K562 treated with DMSO at 1 percent for 48 hours (cell line): Measurements from ENCODE around the gene CD38. TPM values are rescaled to one million over a fixed set of nuclear protein-coding genes. Genes with fewer than 3 reads are reported as not detected.

Experiments used
- total RNA-seq: library from RNA; unstranded; fragments of 300-600 nt; gene quantifications from 2 replicates; pipeline ENCODE4 v1.2.3, GENCODE V29; 2022; ENCODE audit warnings: low replicate concordance; ENCODE audit errors: extremely low read depth

The CD38 gene
- total RNA-seq: not detected in 2 replicates

GRCh38 chr4:15778289-15779241, at the start of gene CD38:
TSS of gene CD38 (plus strand) at chr4:15778328. CDS start at chr4:15778415, 87 bp downstream.

Other genes with a start within 250 kb of the CD38 start
- not detected in 2 replicates for gene FBXL5, start 123.0 kb upstream of the CD38 start, total RNA-seq
- gene FAM200B, start 96.5 kb upstream of the CD38 start, total RNA-seq: not detected in 2 replicates
- gene BST1, start 75.3 kb upstream of the CD38 start, total RNA-seq: not detected in 2 replicates
- gene FGFBP1, start 160.4 kb downstream of the CD38 start, total RNA-seq: not detected in 2 replicates
- gene FGFBP2, start 184.8 kb downstream of the CD38 start, total RNA-seq: not detected in 2 replicates